Hepatocyte (in vitro differentiated cells): Measurements from ENCODE around the gene AMMECR1.

ENCODE experiments used
- CTCF ChIP-seq: fragments of 200-600 bp; sonication (generic); IDR thresholded peaks from 2 replicates; pipeline ENCODE4 v1.5.1; 2016; ENCODE audit warnings: antibody characterized with exemption, mild to moderate bottlenecking; ENCODE audit not compliant: poor library complexity
- EZH2phosphoT487 ChIP-seq: fragments of 200-600 bp; sonication (generic); IDR thresholded peaks from one replicate; pipeline ENCODE4 v1.6.1; 2018; ENCODE audit warnings: antibody characterized with exemption, mild to moderate bottlenecking, low read depth, moderate library complexity; ENCODE audit not compliant: unreplicated experiment, severe bottlenecking

DNA sequence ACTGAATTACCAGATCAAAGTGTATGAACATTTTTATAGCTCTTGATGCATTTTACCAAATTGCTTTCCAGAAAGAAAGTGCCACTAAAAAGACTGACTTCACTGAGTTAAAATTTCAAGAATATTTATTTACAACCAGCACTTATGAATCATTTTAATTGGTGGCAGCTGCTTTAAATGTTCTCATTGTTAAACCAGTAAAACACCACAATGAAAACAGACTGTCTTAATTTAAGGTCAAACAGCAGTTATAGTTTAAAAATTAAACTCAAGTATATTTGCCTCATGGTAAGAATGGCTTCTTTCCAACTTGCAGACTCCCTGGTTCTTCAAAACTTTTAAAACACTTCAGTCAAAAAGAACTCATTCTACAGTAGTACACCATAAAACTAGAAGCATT lies 36.9 kb downstream of the AMMECR1 start:
- TF ChIP-seq CTCF, result no peak
- TF ChIP-seq EZH2phosphoT487, result no peak
